SIG-M5 treated with dmso at 0.1 percent for 504 hours (cell line): ENCODE measurements around the gene MOB1A.

Experiments
- DNase-seq: peaks from one replicate; lab custom pipeline; 2025; ENCODE audit not compliant: unreplicated experiment; lab: John Stamatoyannopoulos, UW

Gene MOB1A

DNA sequence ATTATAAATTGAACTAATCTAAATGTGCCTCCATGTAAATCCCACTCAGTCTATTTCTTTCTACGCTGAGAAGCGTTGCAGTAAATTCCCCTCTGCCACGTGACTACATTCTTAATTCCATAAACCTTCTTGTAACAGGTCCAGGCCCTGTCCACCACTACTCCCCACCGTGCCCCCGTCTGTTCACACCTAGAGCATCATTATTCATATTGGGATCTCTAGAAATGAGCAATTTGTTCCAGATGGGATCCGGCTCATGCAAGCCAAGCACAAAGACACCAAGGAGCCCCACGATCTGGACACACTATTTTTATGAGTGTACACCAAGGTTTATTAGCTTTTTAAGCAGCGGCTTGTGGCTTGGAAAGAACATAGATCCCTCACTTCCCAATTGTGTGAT lies 69.1 kb downstream of the MOB1A start:
- DNase-seq, result no peak

DNA sequence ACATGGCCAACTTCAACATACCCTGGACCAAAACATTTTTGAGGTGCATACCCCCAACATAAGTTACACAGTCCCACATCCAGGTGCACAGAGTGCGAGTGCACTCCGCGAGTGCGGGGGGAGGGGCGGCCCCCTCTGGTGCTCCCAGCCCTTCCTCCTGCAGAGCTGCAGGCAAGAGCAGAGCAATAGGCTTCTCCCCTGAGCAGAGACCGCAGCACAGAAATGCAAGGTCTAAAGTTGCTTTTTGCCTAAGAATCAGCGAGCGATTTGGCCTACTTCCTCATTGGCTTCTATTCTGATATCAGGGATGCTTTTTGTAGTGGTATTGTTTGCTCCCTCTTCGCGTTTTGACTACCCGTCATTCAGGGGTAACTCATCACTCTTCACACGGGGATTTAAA lies 71.6 kb downstream of the MOB1A start:
- no peak for DNase-seq

DNA sequence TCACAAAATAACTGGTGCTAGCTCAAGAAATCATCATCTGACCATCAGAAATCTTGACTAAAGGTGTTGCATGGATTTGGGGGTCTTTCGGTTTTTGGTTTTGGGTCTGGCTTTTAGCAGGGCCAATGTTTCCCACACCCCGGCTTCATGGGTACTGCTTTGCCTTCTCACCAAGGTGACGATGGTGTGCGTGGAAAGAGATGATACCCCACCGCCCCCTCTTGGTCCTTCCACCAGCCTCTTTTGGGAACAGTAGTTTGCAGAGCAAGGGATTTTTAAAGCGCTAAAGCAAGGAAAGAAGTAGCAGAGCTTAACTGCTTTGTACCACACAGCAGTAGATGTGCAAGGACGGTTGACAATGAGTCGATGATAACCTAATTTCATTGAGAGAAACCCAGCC lies 73.3 kb downstream of the MOB1A start:
- DNase-seq, result no peak

DNA sequence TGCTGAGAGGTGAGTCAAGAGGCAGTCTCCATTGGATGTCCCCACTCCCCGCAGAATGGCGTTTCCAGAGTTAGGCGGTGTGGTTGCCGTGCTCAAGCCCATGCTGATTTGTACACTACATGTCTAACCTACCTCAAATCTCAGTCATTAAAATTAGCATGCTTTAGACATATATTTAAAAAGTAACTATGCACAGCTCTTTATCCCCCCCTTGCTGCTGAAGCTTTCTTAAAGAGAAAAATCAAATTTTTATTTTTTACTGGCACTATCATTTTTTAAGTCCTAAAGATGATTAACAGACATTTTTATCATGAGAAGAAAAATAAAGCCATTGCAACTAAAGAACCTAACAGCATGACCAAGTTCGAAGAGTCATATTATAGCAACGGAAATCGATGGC lies 73.8 kb downstream of the MOB1A start:
- DNase-seq, result no peak

DNA sequence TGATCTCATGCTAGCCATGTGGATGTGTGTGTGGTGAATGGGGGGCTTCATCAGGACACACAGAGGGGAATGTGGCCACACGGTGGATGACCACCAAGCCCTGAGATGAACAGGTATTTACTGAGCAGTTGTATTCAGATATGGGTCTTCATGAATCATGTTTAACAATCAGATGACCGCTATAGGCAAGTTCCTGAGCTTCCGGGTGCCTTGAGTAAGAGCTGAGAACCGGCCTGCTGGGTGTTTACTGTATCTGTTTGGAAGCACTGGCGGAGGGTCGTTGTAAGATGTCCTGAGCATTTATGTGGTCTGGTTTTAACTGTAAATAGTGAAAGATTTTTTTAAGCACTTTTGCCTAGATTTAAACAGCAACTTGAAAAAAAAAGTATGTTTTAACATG lies 74.9 kb downstream of the MOB1A start:
- no peak for DNase-seq
